ENCODE results near the gene FBXO9.

- TF ChIP-seq CTCF (IDR thresholded peaks at IDR 0.05; ENCODE audit: insufficient read depth, low read length, poor library complexity, severe bottlenecking) = no peak
- no peak for TF ChIP-seq EZH2phosphoT487 (conservative IDR thresholded peaks at IDR 0.05; ENCODE audit: low read length)
Observed at GRCh38 chr6:53107091-53107490, 41.9 kb downstream of the FBXO9 start.
